NT2/D1 (cell line): ENCODE results near the gene ERBB4.

Experiments used
- YY1 ChIP-seq: IDR thresholded peaks from 2 replicates; pipeline ENCODE4 v1.6.1; 2011; ENCODE audit not compliant: insufficient read length, insufficient read depth
- ZNF274 ChIP-seq: IDR thresholded peaks from 2 replicates; pipeline ENCODE4 v1.6.1; 2011; ENCODE audit warnings: mild to moderate bottlenecking, low read depth, low read length

DNA sequence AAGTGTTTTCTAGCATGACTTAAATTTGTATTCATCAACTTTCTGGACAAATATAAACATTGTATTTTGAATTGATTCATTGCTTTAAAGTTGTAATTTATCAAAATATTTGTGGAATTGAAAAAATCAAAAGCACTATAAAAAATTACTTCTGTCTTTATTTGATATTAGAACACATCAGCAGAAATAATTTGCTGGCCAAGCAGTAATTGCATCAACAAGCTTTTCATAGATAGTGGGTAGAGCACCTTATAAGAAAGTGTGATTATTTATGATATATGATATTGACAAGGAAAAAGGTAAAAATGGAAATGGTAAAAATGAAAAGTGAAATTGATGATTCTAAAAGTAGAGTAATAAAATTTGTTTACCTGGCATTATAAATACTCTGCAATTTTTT, 1121.1 kb downstream of the ERBB4 start:
- TF ChIP-seq YY1 (no peak), ZNF274 (no peak)
